K562 (cell line): ENCODE results near the gene RIPK3. TPM values are rescaled to one million over a fixed set of nuclear protein-coding genes. Genes with fewer than 3 reads are reported as not detected.

Source experiments
- ATAC-seq: fragments of 200-7000 bp; cut with Tn5 transposase; 3 replicates; pipeline ENCODE4 v1.9.1; 2020; ENCODE audit warnings: moderate library complexity
- BruUV-seq: library from RNA; stranded (reverse); fragments of 400-500 nt; replicated peaks from 2 replicates; lab custom pipeline; 2021; lab: Mats Ljungman, UMichigan
- CTCF ChIA-PET: fragments of 300-600 bp; formaldehyde crosslinking; extraction: SDS; loops from one replicate; lab custom pipeline; 2021; ENCODE audit warnings: low intra/inter-chr PET ratio; lab: Yijun Ruan, JAX
- POLR2A ChIA-PET: fragments of 300-600, 350-650 bp; sonication (Branson Sonifier 250); formaldehyde crosslinking; extraction: SDS; loops from one replicate; lab custom pipeline; 2021; ENCODE audit warnings: antibody characterized with exemption, inconsistent platforms; lab: Yijun Ruan, JAX
- DNase-seq, 4 experiments: peaks; one replicate each; pipeline versions ENCODE4 v3.0.0 to v3.0.0-alpha.2; 2011 to 2018; ENCODE audit warnings: low spot score in 3 of 4, mixed read lengths in 3 of 4; ENCODE audit errors: extremely low read depth in 1 of 4
- FAIRE-seq: peaks from 2 replicates; lab custom pipeline; 2011; peaks lifted over from hg19 to GRCh38; lab: Jason Lieb, UNC
- H2AFZ ChIP-seq: 2 replicates; pipeline ENCODE4 v1.6.0; 2011; ENCODE audit warnings: low read depth, low read length, control low read depth, inconsistent platforms
- H3K27ac ChIP-seq: fragments of 200-600 bp; 3 replicates; pipeline ENCODE4 v1.8.0; 2011; ENCODE audit warnings: low read depth, mild to moderate bottlenecking, control low read depth, inconsistent platforms, low read length, moderate library complexity, mixed read lengths; ENCODE audit errors: extremely low read depth
- H3K27me3 ChIP-seq, 2 experiments: fragments of 300-600 bp in 1 of 2; 2 replicates in 1 of 2; 3 replicates in 1 of 2; pipeline versions ENCODE4 v1.6.0 to v1.8.0; 2011; ENCODE audit warnings: inconsistent platforms in 2 of 2, low read length in 2 of 2, mild to moderate bottlenecking in 1 of 2, mixed read lengths in 1 of 2, moderate library complexity in 1 of 2; ENCODE audit not compliant: control insufficient read depth in 2 of 2, insufficient read depth in 2 of 2
- H3K36me3 ChIP-seq: fragments of 300-600 bp; 3 replicates; pipeline ENCODE4 v1.8.0; 2011; ENCODE audit warnings: mild to moderate bottlenecking, low read length, inconsistent platforms; ENCODE audit not compliant: control insufficient read depth, insufficient read depth
- H3K4me1 ChIP-seq, 2 experiments: fragments of 200-600 bp in 1 of 2; replicated peaks in 1 of 2; 2 replicates in 1 of 2; 3 replicates in 1 of 2; pipeline versions ENCODE4 v1.5.1 to v1.8.0; 2011; ENCODE audit warnings: inconsistent platforms in 2 of 2, low read length in 2 of 2, mild to moderate bottlenecking in 1 of 2, mixed read lengths in 1 of 2, moderate library complexity in 1 of 2; ENCODE audit not compliant: control insufficient read depth in 2 of 2, insufficient read depth in 2 of 2
- H3K4me2 ChIP-seq: 2 replicates; pipeline ENCODE4 v1.6.1; 2011; ENCODE audit warnings: low read length, control low read depth, inconsistent platforms, mixed read lengths; ENCODE audit not compliant: insufficient read depth
- H3K4me3 ChIP-seq: fragments of 200-600 bp; sonication (generic), shearing (Covaris generic); 2 replicates; pipeline ENCODE4 v1.5.1; 2016; ENCODE audit warnings: control low read depth, inconsistent platforms
- H3K79me2 ChIP-seq: fragments of 200-600 bp; 3 replicates; pipeline ENCODE4 v1.8.0; 2011; ENCODE audit warnings: low read length, inconsistent platforms; ENCODE audit not compliant: control insufficient read depth, insufficient read depth
- H3K9ac ChIP-seq, 2 experiments: 2 replicates each; pipeline versions ENCODE4 v1.6.0 to v1.6.1; 2011; ENCODE audit warnings: low read depth in 2 of 2, low read length in 2 of 2, control low read depth in 1 of 2, inconsistent platforms in 1 of 2, mild to moderate bottlenecking in 1 of 2, mixed read lengths in 1 of 2; ENCODE audit not compliant: insufficient read depth in 1 of 2
- H3K9me1 ChIP-seq: one replicate; pipeline ENCODE4 v1.6.0; 2011; ENCODE audit warnings: inconsistent platforms, mild to moderate bottlenecking, low read length, moderate library complexity; ENCODE audit not compliant: control insufficient read depth, insufficient read depth
- H3K9me3 ChIP-seq: replicated peaks from 2 replicates; pipeline ENCODE4 v1.5.1; 2011; ENCODE audit warnings: low read depth, low read length, inconsistent platforms; ENCODE audit not compliant: control insufficient read depth, insufficient read depth
- H4K20me1 ChIP-seq: replicated peaks from 2 replicates; pipeline ENCODE4 v1.6.1; 2011; ENCODE audit warnings: low read length, inconsistent platforms, mixed read lengths; ENCODE audit not compliant: control insufficient read depth, insufficient read depth
- CBFA2T2 ChIP-seq: fragments of 450-650 bp; conservative IDR thresholded peaks from 2 replicates; pipeline ENCODE4 v1.6.1; 2017; ENCODE audit warnings: mild to moderate bottlenecking
- KLF16 ChIP-seq: IDR thresholded peaks from 2 replicates; pipeline ENCODE4 v1.6.1; 2016; ENCODE audit warnings: antibody characterized with exemption
- SMAD1 ChIP-seq: fragments of 150-350 bp; IDR thresholded peaks from 2 replicates; pipeline ENCODE4 v1.6.1; 2014; ENCODE audit warnings: low read length, low read depth; ENCODE audit not compliant: partially characterized antibody
- SMC3 ChIP-seq: conservative IDR thresholded peaks from 2 replicates; pipeline ENCODE4 v1.6.1; 2011; ENCODE audit warnings: low read depth, low read length, improper control_type of control experiment; ENCODE audit not compliant: insufficient read depth
- WGBS: fragments of 100-300 bp; shearing (Covaris generic); methylation state at CpG from one replicate; pipeline ENCODE4 v1.1.6; 2016; ENCODE audit warnings: low coverage, mixed read lengths; ENCODE audit not compliant: insufficient coverage; ENCODE audit errors: missing lambda C conversion rate; 5-methylcytosine and 5-hydroxymethylcytosine counted together
- in situ Hi-C: fragments of 300-500 bp; cut with MboI; formaldehyde crosslinking; loops from 4 replicates; pipeline ENCODE4 v1.15.0; 2018; ENCODE audit warnings: inconsistent platforms, mixed read lengths
- intact Hi-C: fragments of 100-400 bp; cut with micrococcal nuclease; formaldehyde crosslinking; loops from 2 replicates; pipeline ENCODE4 v1.14.2; 2022
- polyA plus RNA-seq, 8 experiments: library from polyadenylated mRNA; depleted of rRNA in 4 of 8; stranded (reverse) in 5 of 8; unstranded in 3 of 8; fragments of >200 nt; fragmentation: Nextera tagmentation in 2 of 8; fragmentation: Illumina TruSeq in 1 of 8; extraction: Ambion mirVana in 2 of 8; extraction: Trizol in 1 of 8; gene quantifications; 2 replicates each; pipeline versions ENCODE4 v1.2.1 to v1.2.3, GENCODE V29; 2011 to 2014; ENCODE audit warnings: inconsistent platforms in 1 of 8, missing spikeins in 1 of 8
- total RNA-seq, 7 experiments: library from RNA; depleted of rRNA in 6 of 7; stranded (reverse); fragments of >200 nt in 6 of 7; fragmentation: Illumina TruSeq in 2 of 7; extraction: Trizol in 2 of 7; gene quantifications; 2 replicates each; pipeline versions ENCODE4 v1.2.1 to v1.2.3, GENCODE V29; 2011 to 2021; ENCODE audit warnings: low replicate concordance in 1 of 7
- TF ChIP-seq, protein P1 (sequence below): sonication (generic); formaldehyde crosslinking; IDR thresholded peaks from 2 replicates; pipeline ENCODE4 v1.8.0; 2022; ENCODE audit warnings: mild to moderate bottlenecking, missing genetic modification reagents

RIPK3 gene
- total and polyA plus RNA-seq, 9 of the 15 experiments (the other 6 are each of a cell fraction or from before 2014, with no cell fraction given), result 0.03 to 0.43 (median 0.28) TPM; not detected in 3

DNA sequence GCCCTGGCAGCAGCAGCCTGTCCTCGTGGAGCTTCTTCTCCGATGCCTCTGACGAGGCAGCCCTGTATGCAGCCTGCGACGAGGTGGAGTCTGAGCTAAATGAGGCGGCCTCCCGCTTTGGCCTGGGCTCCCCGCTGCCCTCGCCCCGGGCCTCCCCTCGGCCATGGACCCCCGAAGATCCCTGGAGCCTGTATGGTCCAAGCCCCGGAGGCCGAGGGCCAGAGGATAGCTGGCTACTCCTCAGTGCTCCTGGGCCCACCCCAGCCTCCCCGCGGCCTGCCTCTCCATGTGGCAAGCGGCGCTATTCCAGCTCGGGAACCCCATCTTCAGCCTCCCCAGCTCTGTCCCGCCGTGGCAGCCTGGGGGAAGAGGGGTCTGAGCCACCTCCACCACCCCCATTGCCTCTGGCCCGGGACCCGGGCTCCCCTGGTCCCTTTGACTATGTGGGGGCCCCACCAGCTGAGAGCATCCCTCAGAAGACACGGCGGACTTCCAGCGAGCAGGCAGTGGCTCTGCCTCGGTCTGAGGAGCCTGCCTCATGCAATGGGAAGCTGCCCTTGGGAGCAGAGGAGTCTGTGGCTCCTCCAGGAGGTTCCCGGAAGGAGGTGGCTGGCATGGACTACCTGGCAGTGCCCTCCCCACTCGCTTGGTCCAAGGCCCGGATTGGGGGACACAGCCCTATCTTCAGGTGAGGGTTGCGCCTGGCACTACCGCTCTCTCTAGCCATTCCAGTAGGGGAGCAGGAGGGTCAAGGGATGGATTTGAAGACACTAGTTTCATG lies 30.3 kb upstream of the RIPK3 start:
- DNase-seq (no peak), FAIRE-seq (no peak), ATAC-seq (no peak)
- BruUV-seq, result no TSS peak
- H3K27me3 ChIP-seq, result no peaks in the 10 kb centered on the region
- H3K9me1 ChIP-seq, result no peaks in the 10 kb centered on the region
- no peaks in the 10 kb centered on the region for H3K36me3 ChIP-seq
- WGBS, result 50% methylated on average over 10 of the region's 32 CpGs
- no peak overlapping the region for H2AFZ ChIP-seq
- CTCF ChIA-PET, result no interaction called here
- H3K9ac ChIP-seq, result no peak overlapping the region
- no peak overlapping the region for H3K4me2 ChIP-seq
- POLR2A ChIA-PET, result interaction anchor here (1.7 kb wide), 1 partner anchor 9 kb away, joined by 6 read pairs; no protein-coding TSS in a partner anchor
- H3K27ac ChIP-seq, result no peak overlapping the region
- in situ Hi-C loops (no loop called here), intact Hi-C loops (loop anchor here (5.0 kb wide), 1 partner anchor 38 kb away; no protein-coding TSS in a partner anchor)
- H3K4me1 ChIP-seq, result peaks cover 12 to 49% of the 10 kb centered on the region in 2 experiments; a peak in 4 of 5 replicates
- H3K79me2 ChIP-seq, result no peaks in the 10 kb centered on the region
- no peak overlapping the region for H3K4me3 ChIP-seq
- H3K9me3 ChIP-seq, result no peaks in the 10 kb centered on the region
- H4K20me1 ChIP-seq, result no peaks in the 10 kb centered on the region
- no peak for TF ChIP-seq CBFA2T2
- TF ChIP-seq SMC3, result no peak
- no peak for TF ChIP-seq SMAD1
- TF ChIP-seq, protein P1, sequence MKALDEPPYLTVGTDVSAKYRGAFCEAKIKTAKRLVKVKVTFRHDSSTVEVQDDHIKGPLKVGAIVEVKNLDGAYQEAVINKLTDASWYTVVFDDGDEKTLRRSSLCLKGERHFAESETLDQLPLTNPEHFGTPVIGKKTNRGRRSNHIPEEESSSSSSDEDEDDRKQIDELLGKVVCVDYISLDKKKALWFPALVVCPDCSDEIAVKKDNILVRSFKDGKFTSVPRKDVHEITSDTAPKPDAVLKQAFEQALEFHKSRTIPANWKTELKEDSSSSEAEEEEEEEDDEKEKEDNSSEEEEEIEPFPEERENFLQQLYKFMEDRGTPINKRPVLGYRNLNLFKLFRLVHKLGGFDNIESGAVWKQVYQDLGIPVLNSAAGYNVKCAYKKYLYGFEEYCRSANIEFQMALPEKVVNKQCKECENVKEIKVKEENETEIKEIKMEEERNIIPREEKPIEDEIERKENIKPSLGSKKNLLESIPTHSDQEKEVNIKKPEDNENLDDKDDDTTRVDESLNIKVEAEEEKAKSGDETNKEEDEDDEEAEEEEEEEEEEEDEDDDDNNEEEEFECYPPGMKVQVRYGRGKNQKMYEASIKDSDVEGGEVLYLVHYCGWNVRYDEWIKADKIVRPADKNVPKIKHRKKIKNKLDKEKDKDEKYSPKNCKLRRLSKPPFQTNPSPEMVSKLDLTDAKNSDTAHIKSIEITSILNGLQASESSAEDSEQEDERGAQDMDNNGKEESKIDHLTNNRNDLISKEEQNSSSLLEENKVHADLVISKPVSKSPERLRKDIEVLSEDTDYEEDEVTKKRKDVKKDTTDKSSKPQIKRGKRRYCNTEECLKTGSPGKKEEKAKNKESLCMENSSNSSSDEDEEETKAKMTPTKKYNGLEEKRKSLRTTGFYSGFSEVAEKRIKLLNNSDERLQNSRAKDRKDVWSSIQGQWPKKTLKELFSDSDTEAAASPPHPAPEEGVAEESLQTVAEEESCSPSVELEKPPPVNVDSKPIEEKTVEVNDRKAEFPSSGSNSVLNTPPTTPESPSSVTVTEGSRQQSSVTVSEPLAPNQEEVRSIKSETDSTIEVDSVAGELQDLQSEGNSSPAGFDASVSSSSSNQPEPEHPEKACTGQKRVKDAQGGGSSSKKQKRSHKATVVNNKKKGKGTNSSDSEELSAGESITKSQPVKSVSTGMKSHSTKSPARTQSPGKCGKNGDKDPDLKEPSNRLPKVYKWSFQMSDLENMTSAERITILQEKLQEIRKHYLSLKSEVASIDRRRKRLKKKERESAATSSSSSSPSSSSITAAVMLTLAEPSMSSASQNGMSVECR (CRISPR knock-in tag), result no peak
- no peak for TF ChIP-seq KLF16
